Activated CD4-positive, CD25-positive, alpha-beta regulatory T cell (primary cell): ENCODE measurements around the gene NCR2.

ENCODE experiments used
- DNase-seq, 4 experiments: peaks; one replicate each; lab custom pipeline; 2025; lab: John Stamatoyannopoulos, UW

NCR2 gene

DNA sequence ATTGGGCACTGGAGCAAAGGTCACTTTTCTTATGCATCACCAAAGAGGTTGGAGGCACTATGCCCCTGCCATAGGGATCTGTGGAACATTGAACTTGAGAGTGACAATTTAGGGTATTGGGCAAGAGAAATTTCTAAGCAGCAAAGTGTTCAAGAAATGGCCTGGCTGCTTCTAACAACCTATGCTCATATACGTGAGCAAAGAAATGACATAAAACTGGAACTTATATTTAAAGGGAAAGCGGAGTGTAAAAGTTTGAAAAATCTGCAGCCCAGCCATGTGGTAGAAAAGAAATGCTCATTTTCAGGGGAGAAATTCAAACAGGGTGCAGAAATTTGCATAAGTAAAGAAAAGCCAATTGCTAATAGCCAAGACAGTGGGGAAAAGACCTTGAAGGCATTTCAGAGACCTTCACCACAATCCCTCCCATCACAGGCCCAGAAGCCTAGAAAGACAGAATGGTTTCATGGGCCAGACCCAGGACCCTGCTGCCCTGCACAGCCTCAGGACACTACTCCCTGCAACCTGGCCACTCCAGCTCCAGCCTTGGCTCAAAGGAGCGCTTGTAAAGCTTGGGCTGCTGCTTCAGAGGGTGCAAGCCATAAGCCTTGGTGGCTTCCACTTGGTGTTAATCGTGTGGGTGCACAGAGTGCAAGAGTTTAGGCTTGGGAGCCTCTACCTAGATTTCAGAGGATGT lies 24.4 kb downstream of the NCR2 start:
- DNase-seq = no peak

- DNase-seq = no peak
These were observed 24.9 kb downstream of the NCR2 start for GRCh38 chr6:41360314-41360685.

- no peak for DNase-seq
These were observed 30.7 kb downstream of the NCR2 start for GRCh38 chr6:41366150-41366549.

DNA sequence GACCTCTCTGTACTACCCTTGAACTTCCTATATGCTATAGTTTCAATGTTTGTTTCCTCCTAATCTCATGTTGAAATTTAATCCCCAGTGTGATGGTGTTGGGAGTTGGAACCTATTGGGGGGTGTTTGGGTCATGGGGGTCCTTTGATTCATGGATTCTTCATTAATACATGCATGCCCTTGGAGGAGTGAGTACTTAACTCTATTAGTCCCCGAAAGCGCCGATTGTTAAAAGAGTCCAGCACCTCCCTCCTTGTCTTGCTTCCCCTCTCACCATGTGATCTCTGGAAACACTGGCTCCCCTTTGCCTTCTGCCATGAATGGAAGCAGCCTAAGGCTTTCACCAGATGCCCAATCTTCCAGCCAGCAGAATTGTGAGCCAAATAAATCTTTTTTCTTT lies 31.7 kb downstream of the NCR2 start:
- no peak for DNase-seq

GRCh38 chr6:41367700-41368099 lies 32.3 kb downstream of the NCR2 start:
- no peak for DNase-seq

DNA sequence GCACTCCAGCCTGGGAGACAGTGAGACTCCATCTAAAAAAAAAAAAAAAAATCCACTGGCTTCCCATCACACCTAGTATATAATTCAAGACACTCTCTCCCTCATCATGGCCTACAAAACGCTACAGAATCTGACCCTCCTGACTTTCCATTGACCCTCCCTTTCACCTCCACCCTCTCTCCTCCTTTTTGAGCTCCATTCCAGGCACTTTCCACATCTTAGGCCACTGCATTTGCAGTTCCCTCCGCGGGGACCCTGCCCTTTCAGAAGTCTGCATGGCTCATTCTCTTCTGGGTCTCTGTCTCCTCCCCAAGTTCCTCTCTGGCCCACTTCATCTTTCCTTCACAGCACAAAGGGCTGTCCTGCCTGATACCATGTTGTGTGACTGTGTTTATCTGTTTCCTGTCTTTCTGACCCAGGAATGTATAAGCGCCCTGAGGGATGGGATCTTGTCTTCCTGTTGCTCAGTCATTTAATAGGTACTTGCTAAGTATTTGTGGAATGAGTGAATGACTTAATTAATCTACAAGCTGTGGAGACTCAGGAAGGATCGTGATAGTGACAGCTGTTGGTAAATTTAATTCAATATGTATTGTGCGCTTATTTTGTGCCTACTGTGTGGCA lies 35.2 kb downstream of the NCR2 start:
- no peak for DNase-seq

DNA sequence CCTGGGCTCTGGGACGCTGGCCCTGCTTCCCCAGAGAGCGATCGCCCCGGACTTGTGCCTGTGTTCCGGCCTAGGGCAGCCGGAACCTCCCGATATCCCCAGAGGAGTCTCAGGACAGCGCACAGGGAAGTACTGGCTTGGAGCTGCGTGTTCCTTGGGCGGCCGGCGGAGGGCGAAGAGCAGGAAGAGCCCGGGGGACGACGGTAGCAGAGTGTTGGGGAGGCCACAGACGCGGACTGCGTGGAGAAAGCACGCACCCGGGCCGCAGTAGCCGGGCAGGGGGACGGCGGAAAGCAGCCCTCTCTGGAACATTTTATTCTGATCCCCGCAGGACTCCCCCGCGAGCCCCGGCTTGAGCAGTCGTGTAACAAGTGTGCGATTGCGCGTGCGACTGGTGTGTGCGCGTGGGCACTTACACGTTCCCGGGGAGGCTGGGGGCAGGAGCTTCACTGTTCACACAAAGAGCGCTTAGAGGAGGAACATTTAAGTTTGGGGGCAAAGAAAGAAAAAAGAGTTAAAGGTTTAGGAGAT lies 36.1 kb downstream of the NCR2 start:
- DNase-seq = no peak

- no peak for DNase-seq
These were observed 36.8 kb downstream of the NCR2 start for GRCh38 chr6:41371992-41372831.

- no peak for DNase-seq
These were observed 37.6 kb downstream of the NCR2 start for GRCh38 chr6:41372832-41373626.

DNA sequence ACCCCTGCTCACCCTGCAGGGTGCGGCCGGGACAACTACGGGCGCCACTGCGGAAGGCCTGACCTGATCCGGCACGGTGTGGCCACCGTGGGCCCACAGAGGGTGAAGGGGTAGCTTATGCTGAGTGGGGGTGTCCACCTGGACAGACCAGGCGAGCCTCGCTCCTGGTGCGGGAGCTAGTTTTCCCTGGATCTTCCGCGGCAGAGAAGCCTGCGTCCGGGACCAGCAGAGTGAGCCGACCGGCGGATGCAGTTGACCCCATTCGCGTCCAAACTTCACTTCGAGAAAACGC lies 38.2 kb downstream of the NCR2 start:
- no peak for DNase-seq

- DNase-seq = no peak
These were observed 38.7 kb downstream of the NCR2 start for GRCh38 chr6:41373919-41374617.

GRCh38 chr6:41374618-41375590 lies 39.5 kb downstream of the NCR2 start:
- DNase-seq = no peak

DNA sequence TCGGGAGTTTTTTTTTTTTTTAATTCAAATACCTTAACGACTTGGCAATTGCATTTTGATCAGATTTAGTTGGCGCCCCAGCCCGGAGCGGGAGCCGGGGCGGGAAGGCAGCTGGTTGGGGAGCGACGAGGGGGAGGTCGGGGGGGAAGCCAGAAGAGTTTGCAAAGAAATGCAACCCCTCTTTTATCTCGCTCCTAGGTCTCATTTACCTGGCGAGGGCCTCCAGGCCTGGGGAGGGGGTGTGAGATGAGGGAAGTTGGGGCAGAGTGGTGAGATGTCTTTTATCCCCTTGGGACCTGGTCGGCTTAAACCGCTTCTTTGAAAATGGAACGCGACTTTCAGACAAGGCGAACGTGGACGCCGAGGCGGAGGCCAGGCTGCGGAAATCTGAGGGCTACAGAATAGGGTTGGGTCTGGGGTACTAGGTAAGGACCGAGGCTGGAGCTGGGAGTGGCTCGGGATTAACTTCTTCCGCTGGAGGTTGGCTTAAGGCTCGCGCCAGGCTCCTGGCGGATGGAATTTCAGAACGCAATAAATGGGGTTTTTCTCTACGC lies 40.3 kb downstream of the NCR2 start:
- no peak for DNase-seq

GRCh38 chr6:41376176-41376575 lies 40.8 kb downstream of the NCR2 start:
- DNase-seq = no peak

- DNase-seq = no peak
These were observed 41.7 kb downstream of the NCR2 start for GRCh38 chr6:41377071-41377470.

GRCh38 chr6:41379306-41379705 lies 43.9 kb downstream of the NCR2 start:
- no peak for DNase-seq

GRCh38 chr6:41386594-41386993 lies 51.2 kb downstream of the NCR2 start:
- DNase-seq = no peak

- DNase-seq = no peak
These were observed 56.8 kb downstream of the NCR2 start for GRCh38 chr6:41392246-41392645.

DNA sequence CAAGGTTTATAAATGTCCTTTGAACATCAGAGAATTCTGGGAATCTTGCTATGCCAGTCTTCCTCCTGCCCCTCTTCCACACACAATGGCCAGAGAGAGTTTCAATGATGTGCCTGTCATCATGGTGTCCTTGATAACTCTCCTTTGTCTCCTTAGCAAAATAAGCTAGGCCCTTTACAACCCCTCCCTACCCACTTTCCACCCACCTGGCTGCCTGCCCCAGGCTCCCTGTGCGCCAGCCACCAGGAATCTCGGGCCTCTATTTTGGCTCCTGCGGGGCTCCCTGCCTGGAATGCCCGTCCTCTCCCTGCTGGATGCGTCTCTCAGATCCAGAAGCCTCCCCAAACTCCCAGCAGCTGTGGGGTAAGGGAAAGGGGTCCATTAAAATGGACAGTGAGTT lies 60.9 kb downstream of the NCR2 start:
- DNase-seq = no peak

GRCh38 chr6:41399424-41399823 lies 64.0 kb downstream of the NCR2 start:
- DNase-seq = no peak
